GM12878 (cell line): Measurements from ENCODE around the gene CFAP54. TPM values are rescaled to one million over a fixed set of nuclear protein-coding genes. Genes with fewer than 3 reads are reported as not detected.
"Not testable (repeated sequence)": the region's sequence is repeated elsewhere in the genome, so short reads cannot be mapped to it uniquely, and the experiment has no call there.

Source experiments
- ATAC-seq: fragments of 200-7000 bp; cut with Tn5 transposase; 3 replicates; pipeline ENCODE4 v1.9.1; 2020; ENCODE audit warnings: mild to moderate bottlenecking, moderate library complexity
- BruUV-seq: library from RNA; stranded (reverse); fragments of 400-500 nt; replicated peaks from 2 replicates; lab custom pipeline; 2021; lab: Mats Ljungman, UMichigan
- CTCF ChIA-PET: fragments of 300-600 bp; sonication (Branson Sonifier 250); formaldehyde crosslinking; extraction: SDS; loops from one replicate; lab custom pipeline; 2021; ENCODE audit warnings: inconsistent platforms; lab: Yijun Ruan, JAX
- POLR2A ChIA-PET: fragments of 350-600 bp; formaldehyde crosslinking; extraction: SDS; loops from one replicate; lab custom pipeline; 2021; ENCODE audit warnings: inconsistent platforms; lab: Charles Lee
- RAD21 ChIA-PET: fragments of 300-600 bp; sonication (Branson Sonifier 250); formaldehyde crosslinking; loops from one replicate; lab custom pipeline; 2023; ENCODE audit warnings: antibody characterized with exemption; ENCODE audit not compliant: unreplicated experiment; lab: Charles Lee
- SMC1A ChIA-PET: fragments of 300-600 bp; sonication (Branson Sonifier 250); formaldehyde crosslinking; loops from one replicate; lab custom pipeline; 2023; ENCODE audit not compliant: unreplicated experiment, uncharacterized antibody; lab: Charles Lee
- DNase-seq: peaks from one replicate; pipeline ENCODE4 v3.0.0-alpha.2; 2011; ENCODE audit warnings: low read depth, low spot score
- FAIRE-seq: peaks from 3 replicates; lab custom pipeline; 2011; peaks lifted over from hg19 to GRCh38; lab: Jason Lieb, UNC
- H2AFZ ChIP-seq: 2 replicates; pipeline ENCODE4 v1.6.0; 2011; ENCODE audit warnings: low read depth, low read length, control low read depth; ENCODE audit not compliant: control insufficient read depth
- H3K27ac ChIP-seq: 2 replicates; pipeline ENCODE4 v1.5.1; 2011; ENCODE audit warnings: control low read depth; ENCODE audit not compliant: control insufficient read depth, insufficient read depth
- H3K27me3 ChIP-seq, 2 experiments: replicated peaks in 1 of 2; 2 replicates each; pipeline versions ENCODE4 v1.6.0 to v1.6.1; 2011; ENCODE audit warnings: low read length in 1 of 2; ENCODE audit not compliant: control insufficient read depth in 2 of 2, insufficient read depth in 2 of 2
- H3K36me3 ChIP-seq, 2 experiments: 2 replicates each; pipeline ENCODE4 v1.5.1; 2011; ENCODE audit warnings: low read length in 1 of 2; ENCODE audit not compliant: control insufficient read depth in 2 of 2, insufficient read depth in 2 of 2
- H3K4me1 ChIP-seq: 2 replicates; pipeline ENCODE4 v1.6.1; 2011; ENCODE audit warnings: mild to moderate bottlenecking, low read length, moderate library complexity, mixed read lengths; ENCODE audit not compliant: control insufficient read depth, insufficient read depth
- H3K4me2 ChIP-seq: 2 replicates; pipeline ENCODE4 v1.6.0; 2011; ENCODE audit warnings: control low read depth; ENCODE audit not compliant: control insufficient read depth, insufficient read depth
- H3K4me3 ChIP-seq: fragments of 200-600 bp; sonication (generic); 2 replicates; pipeline ENCODE4 v1.5.1; 2016
- H3K79me2 ChIP-seq: 2 replicates; pipeline ENCODE4 v1.6.0; 2011; ENCODE audit warnings: low read length; ENCODE audit not compliant: control insufficient read depth, insufficient read depth
- H3K9ac ChIP-seq: 2 replicates; pipeline ENCODE4 v1.8.0; 2011; ENCODE audit warnings: low read length, control low read depth, mixed read lengths; ENCODE audit not compliant: control insufficient read depth, insufficient read depth
- H3K9me3 ChIP-seq: replicated peaks from 3 replicates; pipeline ENCODE4 v1.5.1; 2011; ENCODE audit warnings: mild to moderate bottlenecking, low read length; ENCODE audit not compliant: control insufficient read depth, insufficient read depth
- H4K20me1 ChIP-seq: 2 replicates; pipeline ENCODE4 v1.6.0; 2011; ENCODE audit not compliant: control insufficient read depth, insufficient read depth
- WGBS: methylation state at CpG from one replicate; pipeline ENCODE4 v1.1.6; 2016; ENCODE audit warnings: low lambda C conversion rate; ENCODE audit not compliant: insufficient replicate concordance, insufficient coverage; ENCODE audit errors: missing lambda C conversion rate; 5-methylcytosine and 5-hydroxymethylcytosine counted together
- in situ Hi-C: fragments of 300-500 bp; cut with MboI; formaldehyde crosslinking; loops from 9 replicates; pipeline ENCODE4 v1.14.3; 2018; ENCODE audit warnings: mixed read lengths
- intact Hi-C: fragments of 100-400 bp; cut with micrococcal nuclease; formaldehyde crosslinking; loops from one replicate; pipeline ENCODE4 v1.14.2; 2022; ENCODE audit not compliant: unreplicated experiment
- polyA plus RNA-seq, 11 experiments: library from polyadenylated mRNA; depleted of rRNA in 4 of 11; unstranded in 6 of 11; stranded (reverse) in 5 of 11; fragments of >200 nt; fragmentation: Nextera tagmentation in 4 of 11; fragmentation: Illumina TruSeq in 1 of 11; extraction: Ambion mirVana in 4 of 11; extraction: Trizol in 1 of 11; gene quantifications; 1 replicate in 1 of 11; 2 replicates in 10 of 11; pipeline versions ENCODE4 v1.2.1 to v1.2.3, GENCODE V29; 2011 to 2016; ENCODE audit warnings: inconsistent platforms in 2 of 11, missing spikeins in 2 of 11, low read depth in 1 of 11
- total RNA-seq, 4 experiments: library from RNA; depleted of rRNA in 3 of 4; stranded (reverse); fragments of >200 nt in 3 of 4; fragmentation: Illumina TruSeq in 1 of 4; extraction: Trizol in 1 of 4; gene quantifications; 2 replicates each; pipeline versions ENCODE4 v1.2.1 to v1.2.3, GENCODE V29; 2013 to 2021
- TF ChIP-seq, protein P1 (sequence below): IDR thresholded peaks from 2 replicates; pipeline ENCODE4 v1.6.1; 2012; ENCODE audit warnings: mild to moderate bottlenecking, low read depth, low read length

Gene CFAP54
- total and polyA plus RNA-seq, 10 of the 15 experiments (the other 5 are each of a cell fraction or from before 2014, with no cell fraction given), result 0.19 to 1.5 (median 0.56) TPM

DNA sequence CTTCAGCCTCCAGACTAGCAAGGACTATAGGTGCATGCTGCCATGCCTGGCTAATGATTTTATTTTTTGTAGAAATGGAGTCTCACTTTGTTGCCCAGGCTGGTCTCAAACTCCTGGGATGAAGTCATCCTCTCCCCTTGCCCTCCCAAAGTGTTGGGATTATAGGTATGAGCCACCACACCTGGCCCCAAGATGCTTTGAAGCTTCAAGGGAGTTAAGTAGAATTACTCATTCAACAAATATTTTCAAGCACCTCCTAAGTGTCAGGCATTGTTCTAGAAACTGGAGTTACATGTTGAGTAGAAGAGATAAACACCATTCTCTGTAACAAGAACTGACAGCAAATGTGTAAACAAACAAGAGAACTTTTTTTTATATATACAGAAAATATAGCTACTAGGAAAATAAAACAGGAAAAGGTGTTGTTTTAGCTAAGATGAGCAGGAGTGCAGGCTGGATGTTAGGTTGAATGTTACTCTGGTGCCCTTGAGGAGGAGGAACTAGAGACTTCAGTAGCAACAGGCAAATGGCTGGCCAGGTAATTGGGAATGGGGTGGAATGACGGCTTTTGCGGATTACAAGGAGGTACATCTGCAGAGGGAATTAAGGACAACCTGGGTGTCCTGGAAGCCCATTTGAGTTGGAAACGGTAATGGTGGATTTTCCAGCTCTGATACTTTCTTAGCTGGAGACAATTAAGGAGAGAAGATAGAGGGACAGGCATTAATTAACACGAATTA lies 32.0 kb upstream of the CFAP54 start (continued):
- TF ChIP-seq, protein P1, sequence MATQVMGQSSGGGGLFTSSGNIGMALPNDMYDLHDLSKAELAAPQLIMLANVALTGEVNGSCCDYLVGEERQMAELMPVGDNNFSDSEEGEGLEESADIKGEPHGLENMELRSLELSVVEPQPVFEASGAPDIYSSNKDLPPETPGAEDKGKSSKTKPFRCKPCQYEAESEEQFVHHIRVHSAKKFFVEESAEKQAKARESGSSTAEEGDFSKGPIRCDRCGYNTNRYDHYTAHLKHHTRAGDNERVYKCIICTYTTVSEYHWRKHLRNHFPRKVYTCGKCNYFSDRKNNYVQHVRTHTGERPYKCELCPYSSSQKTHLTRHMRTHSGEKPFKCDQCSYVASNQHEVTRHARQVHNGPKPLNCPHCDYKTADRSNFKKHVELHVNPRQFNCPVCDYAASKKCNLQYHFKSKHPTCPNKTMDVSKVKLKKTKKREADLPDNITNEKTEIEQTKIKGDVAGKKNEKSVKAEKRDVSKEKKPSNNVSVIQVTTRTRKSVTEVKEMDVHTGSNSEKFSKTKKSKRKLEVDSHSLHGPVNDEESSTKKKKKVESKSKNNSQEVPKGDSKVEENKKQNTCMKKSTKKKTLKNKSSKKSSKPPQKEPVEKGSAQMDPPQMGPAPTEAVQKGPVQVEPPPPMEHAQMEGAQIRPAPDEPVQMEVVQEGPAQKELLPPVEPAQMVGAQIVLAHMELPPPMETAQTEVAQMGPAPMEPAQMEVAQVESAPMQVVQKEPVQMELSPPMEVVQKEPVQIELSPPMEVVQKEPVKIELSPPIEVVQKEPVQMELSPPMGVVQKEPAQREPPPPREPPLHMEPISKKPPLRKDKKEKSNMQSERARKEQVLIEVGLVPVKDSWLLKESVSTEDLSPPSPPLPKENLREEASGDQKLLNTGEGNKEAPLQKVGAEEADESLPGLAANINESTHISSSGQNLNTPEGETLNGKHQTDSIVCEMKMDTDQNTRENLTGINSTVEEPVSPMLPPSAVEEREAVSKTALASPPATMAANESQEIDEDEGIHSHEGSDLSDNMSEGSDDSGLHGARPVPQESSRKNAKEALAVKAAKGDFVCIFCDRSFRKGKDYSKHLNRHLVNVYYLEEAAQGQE, result no peak

DNA sequence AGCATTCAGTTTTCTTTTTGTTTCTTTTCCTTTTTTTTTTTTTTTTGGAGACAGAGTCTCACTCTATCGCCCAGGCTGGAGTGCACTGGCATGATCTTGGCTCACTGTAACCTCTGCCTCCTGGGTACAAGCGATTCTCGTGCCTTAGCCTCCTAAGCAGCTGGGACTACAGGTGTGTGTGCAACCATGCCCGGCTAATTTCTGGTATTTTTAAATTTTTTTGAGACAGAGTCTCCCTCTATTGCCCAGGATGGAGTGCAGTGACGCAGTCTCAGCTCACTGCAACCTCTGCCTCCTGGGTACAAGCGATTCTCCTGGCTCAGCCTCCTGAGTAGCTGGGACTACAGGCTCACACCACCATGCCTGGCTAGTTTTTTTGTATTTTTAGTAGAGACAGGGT lies 30.1 kb upstream of the CFAP54 start:
- CTCF ChIA-PET, H3K9ac ChIP-seq, H3K27me3 ChIP-seq, BruUV-seq, H3K36me3 ChIP-seq, H3K4me3 ChIP-seq, H3K79me2 ChIP-seq, FAIRE-seq, H3K27ac ChIP-seq, H3K9me3 ChIP-seq, SMC1A ChIA-PET, POLR2A ChIA-PET, ATAC-seq, H4K20me1 ChIP-seq, in situ Hi-C loops, H2AFZ ChIP-seq, DNase-seq, H3K4me2 ChIP-seq: not testable (repeated sequence)
- H3K4me1 ChIP-seq, result peaks cover 22% of the 10 kb centered on the region
- intact Hi-C loops, result loop anchor here (5.0 kb wide), 2 partner anchors 42 to 43 kb away; no protein-coding TSS in a partner anchor
- RAD21 ChIA-PET, result interaction anchor here (0.7 kb wide), 2 partner anchors 22 to 58 kb away, joined by 3 read pairs; no protein-coding TSS in a partner anchor
- WGBS, result 52% methylated on average over 5 of the region's 6 CpGs
